ENCODE measurements around the gene DUS3L.

The DUS3L gene

GRCh38 chr19:5827342-5827890 is 36.5 kb upstream of the DUS3L start:
- DNase-seq, result no peak
- no peak for TF ChIP-seq POLR2A (IDR thresholded peaks at IDR 0.05; ENCODE audit: low read length)
- TF ChIP-seq GATA1 (IDR thresholded peaks at IDR 0.05; ENCODE audit: low read depth, low read length), result no peak

GRCh38 chr19:5826531-5827341 is 35.8 kb upstream of the DUS3L start:
- no peak for TF ChIP-seq POLR2A (IDR thresholded peaks at IDR 0.05; ENCODE audit: low read length)
- TF ChIP-seq GATA1 (IDR thresholded peaks at IDR 0.05; ENCODE audit: low read depth, low read length), result no peak
- no peak for DNase-seq

GRCh38 chr19:5825178-5825577 is 34.2 kb upstream of the DUS3L start:
- TF ChIP-seq POLR2A (IDR thresholded peaks at IDR 0.05; ENCODE audit: low read length) (no peak), GATA1 (IDR thresholded peaks at IDR 0.05; ENCODE audit: low read depth, low read length) (no peak)
- DNase-seq, result no peak

GRCh38 chr19:5824751-5825150 is 33.8 kb upstream of the DUS3L start:
- no peak for DNase-seq
- no peak for TF ChIP-seq POLR2A (IDR thresholded peaks at IDR 0.05; ENCODE audit: low read length)
- no peak for TF ChIP-seq GATA1 (IDR thresholded peaks at IDR 0.05; ENCODE audit: low read depth, low read length)

- DNase-seq, result no peak
- TF ChIP-seq POLR2A (IDR thresholded peaks at IDR 0.05; ENCODE audit: low read length), result no peak
Measured at GRCh38 chr19:5823579-5824281, 32.8 kb upstream of the DUS3L start.

GRCh38 chr19:5822181-5822844 is 31.4 kb upstream of the DUS3L start:
- TF ChIP-seq POLR2A (IDR thresholded peaks at IDR 0.05; ENCODE audit: low read length) (no peak), GATA1 (IDR thresholded peaks at IDR 0.05; ENCODE audit: low read depth, low read length) (no peak)

GRCh38 chr19:5821521-5822180 is 30.7 kb upstream of the DUS3L start:
- DNase-seq, result no peak
- no peak for TF ChIP-seq POLR2A (IDR thresholded peaks at IDR 0.05; ENCODE audit: low read length)
- no peak for TF ChIP-seq GATA1 (IDR thresholded peaks at IDR 0.05; ENCODE audit: low read depth, low read length)

More at GRCh38 chr19:5822181-5822844, 31.4 kb upstream of the DUS3L start:
- no peak for DNase-seq

- TF ChIP-seq POLR2A (IDR thresholded peaks at IDR 0.05; ENCODE audit: low read length) (no peak), GATA1 (IDR thresholded peaks at IDR 0.05; ENCODE audit: low read depth, low read length) (no peak)
- no peak for DNase-seq
Measured at GRCh38 chr19:5820785-5821184, 29.8 kb upstream of the DUS3L start.

GRCh38 chr19:5818594-5818993 is 27.6 kb upstream of the DUS3L start:
- DNase-seq, result no peak
- TF ChIP-seq POLR2A (IDR thresholded peaks at IDR 0.05; ENCODE audit: low read length) (no peak), GATA1 (IDR thresholded peaks at IDR 0.05; ENCODE audit: low read depth, low read length) (no peak)

GRCh38 chr19:5817218-5817617 is 26.3 kb upstream of the DUS3L start:
- TF ChIP-seq GATA1 (IDR thresholded peaks at IDR 0.05; ENCODE audit: low read depth, low read length) (no peak), POLR2A (IDR thresholded peaks at IDR 0.05; ENCODE audit: low read length) (no peak)
- DNase-seq, result no peak

GRCh38 chr19:5814852-5815246 is 23.9 kb upstream of the DUS3L start:
- TF ChIP-seq GATA1 (IDR thresholded peaks at IDR 0.05; ENCODE audit: low read depth, low read length) (no peak), POLR2A (IDR thresholded peaks at IDR 0.05; ENCODE audit: low read length) (no peak)
- DNase-seq, result no peak

GRCh38 chr19:5814123-5814851 is 23.3 kb upstream of the DUS3L start:
- TF ChIP-seq POLR2A (IDR thresholded peaks at IDR 0.05; ENCODE audit: low read length), result no peak
- no peak for TF ChIP-seq GATA1 (IDR thresholded peaks at IDR 0.05; ENCODE audit: low read depth, low read length)
- no peak for DNase-seq

- no peak for DNase-seq
- no peak for TF ChIP-seq POLR2A (IDR thresholded peaks at IDR 0.05; ENCODE audit: low read length)
- no peak for TF ChIP-seq GATA1 (IDR thresholded peaks at IDR 0.05; ENCODE audit: low read depth, low read length)
Measured at GRCh38 chr19:5811117-5811516, 20.2 kb upstream of the DUS3L start.
